Peyer's patch (tissue), 4 donors: Measurements from ENCODE around the gene WWP2.

Source experiments
- CTCF ChIP-seq, 6 experiments: fragments of 450-650 bp in 4 of 6; fragments of 200-600 bp in 2 of 6; sonication (generic) in 1 of 6; IDR thresholded peaks; one replicate each; pipeline ENCODE4 v1.5.1; 2017 to 2019; ENCODE audit warnings: antibody characterized with exemption in 6 of 6, mild to moderate bottlenecking in 3 of 6, moderate library complexity in 1 of 6
- POLR2A ChIP-seq, 2 donors: fragments of 450-650 bp; IDR thresholded peaks; one replicate each; pipeline ENCODE4 v1.5.1; 2017; ENCODE audit warnings: antibody characterized with exemption in 2 of 2, mild to moderate bottlenecking in 2 of 2, moderate library complexity in 2 of 2

- no peak for TF ChIP-seq POLR2A (IDR thresholded peaks at IDR 0.05)
- TF ChIP-seq CTCF (IDR thresholded peaks at IDR 0.05): no peak
Observed at GRCh38 chr16:69754143-69754468, 8.0 kb upstream of the WWP2 start.
